ENCODE results near the gene PLB1.

Gene PLB1

DNA sequence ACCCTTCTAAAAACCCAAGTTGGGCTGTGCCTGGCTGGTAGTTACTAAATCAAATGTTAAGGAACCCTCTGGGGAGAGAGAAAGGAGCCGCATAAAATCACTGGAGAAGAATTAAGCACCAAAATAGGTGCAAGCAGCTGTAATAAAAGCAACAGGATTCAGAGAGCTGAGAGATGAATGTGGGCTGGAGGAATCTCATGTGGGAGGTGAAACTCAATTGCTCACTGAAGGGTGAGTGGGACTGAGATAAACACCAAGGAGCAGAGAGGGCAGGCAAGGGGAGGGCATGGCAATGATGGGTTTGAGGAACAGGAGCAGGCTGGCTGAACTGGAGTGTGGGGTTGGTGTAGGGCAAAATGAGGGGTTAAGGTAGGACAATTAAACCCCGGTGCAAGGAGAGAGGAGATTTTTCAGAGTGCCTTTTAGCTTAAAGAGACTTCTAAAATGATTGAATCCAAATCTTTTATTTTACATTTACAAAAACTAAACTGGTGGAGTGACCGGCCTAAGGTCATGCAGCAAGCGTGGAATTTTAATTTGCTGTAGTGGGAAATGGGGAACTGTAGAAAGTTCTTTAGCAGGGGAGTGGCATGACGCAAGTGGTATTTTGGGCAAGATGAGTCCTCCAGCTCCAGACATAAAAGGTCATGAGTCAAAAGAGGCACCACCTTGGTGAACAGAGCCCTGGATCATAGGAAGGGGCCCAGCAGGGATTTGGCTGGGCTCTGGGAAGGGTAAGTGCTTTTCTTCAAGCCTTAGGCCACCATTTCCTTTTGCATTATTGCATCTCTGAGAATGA lies 10.5 kb downstream of the PLB1 start:
- DNase-seq (ENCODE audit: low read depth) = no peak

DNA sequence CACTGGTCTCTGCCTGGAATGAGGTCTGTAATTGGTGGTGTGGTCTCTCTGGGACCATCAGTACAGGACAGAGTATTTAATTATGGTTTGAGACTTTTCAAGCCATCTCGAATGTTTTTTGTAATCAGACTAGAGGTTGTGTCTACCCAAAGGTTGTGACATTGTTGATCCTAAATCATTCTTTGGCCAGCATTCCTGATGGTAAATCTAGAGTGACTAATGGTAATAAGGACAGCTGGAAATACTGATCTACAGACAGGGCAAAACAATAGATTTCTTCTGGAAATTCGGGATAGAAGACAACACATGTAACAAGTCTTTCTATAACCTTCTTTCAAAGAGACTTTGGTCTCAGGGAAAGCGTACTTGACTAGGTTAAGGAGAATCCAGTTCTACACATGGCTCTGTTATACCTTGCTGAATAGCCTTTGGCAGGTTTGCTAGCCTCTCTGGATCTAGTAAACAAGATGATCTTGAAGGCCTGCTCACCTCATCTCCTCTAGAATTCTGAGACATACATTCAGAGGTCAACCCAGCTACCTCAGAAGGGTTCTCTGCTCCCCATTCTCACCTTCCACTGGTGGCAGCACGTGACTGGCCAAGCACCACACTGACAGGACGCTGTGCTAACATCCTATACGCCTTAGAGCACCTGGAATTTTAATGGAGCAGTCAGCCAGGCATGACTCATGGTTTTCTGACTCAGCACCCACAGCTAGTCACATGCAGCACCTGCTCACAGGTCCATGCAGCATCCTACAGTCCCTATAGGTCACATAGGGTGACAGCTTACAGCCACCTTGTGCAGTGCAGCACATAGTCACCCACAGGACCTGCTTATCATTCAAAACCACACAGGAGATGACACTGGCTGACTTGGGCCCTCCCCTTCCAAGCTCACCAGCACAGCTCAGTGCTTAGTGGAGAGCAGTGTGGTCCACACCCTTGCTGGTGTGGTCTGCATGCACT lies 12.2 kb downstream of the PLB1 start:
- DNase-seq (ENCODE audit: low read depth) = no peak

DNA sequence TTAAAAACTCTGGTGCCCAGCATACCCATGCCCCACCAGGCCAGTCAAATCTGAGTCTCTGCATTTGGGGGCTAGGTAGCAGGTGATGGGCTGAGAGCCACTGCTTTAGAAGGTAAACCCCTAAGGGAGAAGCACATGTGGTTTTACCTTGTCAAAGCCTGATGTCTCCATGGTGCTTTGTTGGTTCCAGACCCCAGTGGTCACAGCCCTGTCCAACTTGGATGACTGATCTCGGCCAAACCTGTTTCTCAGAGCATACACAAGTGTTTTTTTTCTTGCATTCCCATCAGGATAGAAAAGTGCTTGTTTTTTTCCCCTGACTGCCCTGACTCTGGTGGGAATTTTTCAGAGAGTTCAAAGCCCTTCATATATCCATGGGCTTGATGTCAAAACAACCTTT lies 13.5 kb downstream of the PLB1 start:
- no peak for DNase-seq (ENCODE audit: low read depth)

DNA sequence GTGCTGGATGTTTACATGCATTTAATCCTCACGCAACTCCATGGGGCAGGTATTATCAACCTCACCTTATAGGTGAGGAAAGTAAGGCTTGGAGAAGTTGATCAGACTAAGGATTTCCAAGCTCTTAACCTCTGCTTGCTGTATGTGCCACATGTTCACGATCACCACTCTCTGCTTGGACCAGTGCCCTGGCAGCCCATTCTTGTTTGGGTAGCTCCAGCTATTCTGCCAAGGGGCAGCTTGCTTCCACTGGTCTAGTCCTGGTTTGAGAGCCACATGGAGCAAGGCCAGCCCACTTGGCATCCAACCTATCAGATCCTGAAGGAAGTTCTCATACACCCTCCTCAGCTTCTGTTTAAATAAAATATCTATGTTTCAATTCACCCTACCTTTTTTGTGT lies 14.3 kb downstream of the PLB1 start:
- no peak for DNase-seq (ENCODE audit: low read depth)

DNA sequence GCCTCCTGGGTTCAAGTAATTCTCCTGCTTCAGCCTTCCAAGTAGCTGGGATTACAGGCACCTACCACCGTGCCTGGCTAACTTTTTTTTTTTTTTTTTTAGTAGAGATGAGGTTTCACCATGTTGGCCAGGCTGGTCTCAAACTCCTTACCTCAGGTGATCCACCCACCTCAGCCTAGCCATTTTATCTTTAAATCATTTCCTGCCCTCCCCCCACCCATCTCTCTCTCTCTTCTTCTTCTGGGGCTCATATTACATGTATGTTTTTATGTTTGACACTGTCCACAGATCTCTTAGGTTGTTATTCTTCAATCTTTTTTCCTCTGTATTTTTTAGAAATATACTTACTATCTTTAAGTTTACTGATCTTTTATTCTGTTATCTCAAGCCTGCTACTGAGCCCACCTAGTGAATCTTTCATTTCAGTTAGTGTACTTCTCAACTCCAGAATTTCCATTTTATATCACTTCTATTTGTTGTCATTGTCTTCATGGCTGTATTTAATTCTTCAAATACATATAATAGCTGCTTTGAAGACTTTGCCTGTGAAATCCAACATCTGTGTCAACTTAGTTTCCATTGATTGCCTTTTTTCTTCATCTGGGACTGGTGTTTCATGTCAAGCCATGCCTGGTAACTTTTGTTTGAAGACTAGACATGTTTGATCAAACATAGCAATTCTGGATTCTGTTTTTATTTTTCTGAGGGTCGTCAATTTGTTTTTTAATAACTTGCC lies 16.2 kb downstream of the PLB1 start:
- no peak for DNase-seq (ENCODE audit: low read depth)

DNA sequence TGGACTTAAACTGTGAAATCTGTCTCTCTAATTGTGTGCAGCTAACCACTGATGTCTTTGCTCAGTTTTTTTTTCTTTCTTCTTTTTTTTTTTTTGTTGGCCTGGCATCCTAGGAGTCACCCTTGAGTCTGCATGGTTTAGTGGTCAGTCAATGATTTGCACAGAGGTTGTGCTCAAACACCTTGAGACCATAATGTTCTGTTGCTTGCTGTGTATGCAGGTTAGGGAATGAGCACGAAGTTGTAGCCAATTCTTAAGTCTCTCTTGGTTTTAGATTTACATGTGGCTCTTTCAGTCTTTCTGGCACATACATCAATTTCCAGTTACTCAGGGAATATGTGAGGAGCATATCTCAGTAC lies 16.7 kb downstream of the PLB1 start:
- DNase-seq (ENCODE audit: low read depth) = no peak

DNA sequence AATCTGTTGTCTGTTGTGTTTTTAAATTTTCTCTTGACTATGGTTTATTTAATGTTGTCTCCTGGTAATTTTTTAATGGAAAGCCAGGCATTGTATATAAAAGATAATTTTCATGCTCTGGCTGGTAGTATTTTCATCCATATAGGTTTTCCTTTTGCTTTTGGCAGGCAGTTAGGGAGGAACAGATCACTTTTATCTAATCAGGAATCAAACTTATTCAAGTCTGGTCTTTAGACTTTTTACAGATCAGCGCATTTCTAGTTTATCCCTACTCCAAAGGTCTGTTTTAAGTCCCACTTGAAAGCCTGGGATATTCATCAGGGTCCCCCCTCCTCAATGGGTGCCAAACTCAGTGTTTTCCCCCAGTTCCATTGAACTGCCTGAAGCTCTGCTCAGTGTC lies 17.2 kb downstream of the PLB1 start:
- DNase-seq (ENCODE audit: low read depth) = no peak

DNA sequence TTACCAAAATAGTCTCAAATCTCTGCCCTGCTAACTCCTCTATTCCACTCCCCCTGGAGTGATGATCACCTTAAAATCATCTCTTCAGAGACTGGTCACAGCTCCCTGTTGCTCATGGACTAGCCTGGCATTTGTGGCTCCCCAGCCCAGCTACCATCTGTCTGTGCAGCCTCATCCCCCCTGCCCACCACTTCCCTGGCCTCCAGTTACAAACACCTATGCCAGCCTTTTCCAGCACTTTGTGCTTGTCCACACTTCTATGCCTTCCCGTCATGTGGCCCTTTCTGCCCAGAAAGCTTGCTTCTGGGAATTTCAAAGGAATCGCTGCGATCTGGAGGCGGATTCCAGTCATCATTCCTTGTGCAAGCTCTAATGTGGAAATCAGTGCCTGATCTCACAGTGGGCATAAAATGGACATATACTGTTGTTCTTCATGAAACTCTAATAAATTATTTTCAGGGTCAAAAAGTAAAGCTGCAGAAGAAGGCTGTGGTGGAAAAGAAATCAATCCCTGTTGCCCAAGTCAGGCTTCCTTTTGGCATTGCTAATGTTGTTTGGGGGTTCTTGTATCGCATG lies 19.4 kb downstream of the PLB1 start:
- DNase-seq (ENCODE audit: low read depth) = no peak

DNA sequence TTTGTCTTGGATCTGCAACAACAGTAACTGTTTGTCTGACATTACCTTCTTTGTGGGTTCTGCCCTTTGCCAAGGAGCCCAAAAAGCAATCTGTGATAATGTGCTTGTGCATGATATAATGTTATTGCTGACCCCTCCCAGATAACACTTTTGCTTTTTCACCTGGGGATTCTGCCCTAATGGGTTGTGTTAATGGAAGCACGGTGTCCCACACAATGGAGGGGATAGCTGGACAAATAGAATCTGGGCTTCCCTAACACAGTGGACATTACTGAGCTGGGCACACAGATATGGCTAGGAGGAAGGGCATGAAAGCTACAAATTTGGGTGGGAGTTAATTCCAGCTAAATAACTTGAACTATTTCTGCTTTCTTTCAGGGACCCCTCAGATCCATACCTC lies 20.6 kb downstream of the PLB1 start:
- DNase-seq (ENCODE audit: low read depth) = no peak

DNA sequence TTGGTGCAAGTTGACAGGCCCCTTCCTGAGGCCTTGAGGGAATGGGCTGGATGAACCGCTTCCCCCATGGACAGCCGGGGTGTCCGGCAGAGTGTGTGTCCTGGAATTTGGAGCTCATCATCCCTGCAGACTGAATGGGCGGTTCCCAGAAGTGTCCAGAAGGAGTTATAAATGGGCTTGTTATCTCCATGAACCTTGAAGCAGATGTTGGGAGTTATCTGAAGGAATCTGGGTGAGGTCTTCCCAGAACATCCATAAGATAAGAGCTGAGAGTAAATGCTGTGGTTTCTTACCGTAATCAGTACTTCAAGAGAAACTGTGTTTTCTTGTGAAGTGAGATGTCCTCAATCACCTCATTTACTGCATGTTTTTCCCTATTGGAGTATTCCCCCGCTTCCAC lies 21.1 kb downstream of the PLB1 start:
- no peak for DNase-seq (ENCODE audit: low read depth)

DNA sequence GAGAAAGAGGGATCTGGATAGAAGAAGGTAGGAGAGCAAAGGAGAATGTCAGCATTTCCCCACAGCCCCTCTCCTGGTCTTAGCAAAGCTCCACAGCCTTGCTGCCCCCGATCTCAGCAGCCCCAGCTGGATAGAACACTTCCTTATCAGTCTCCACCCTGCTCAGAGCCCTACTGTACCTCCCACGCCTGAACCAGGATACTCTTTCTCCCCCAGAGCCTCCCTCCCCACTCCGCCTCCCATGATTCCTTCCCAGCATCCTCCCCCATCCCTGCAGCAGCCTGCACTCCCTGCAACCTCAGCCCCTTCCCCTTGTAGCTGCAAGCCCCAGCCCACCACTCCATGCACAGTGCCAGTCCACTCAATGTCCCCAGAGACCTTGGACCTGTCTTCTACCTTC lies 25.8 kb downstream of the PLB1 start:
- DNase-seq (ENCODE audit: low read depth) = no peak

DNA sequence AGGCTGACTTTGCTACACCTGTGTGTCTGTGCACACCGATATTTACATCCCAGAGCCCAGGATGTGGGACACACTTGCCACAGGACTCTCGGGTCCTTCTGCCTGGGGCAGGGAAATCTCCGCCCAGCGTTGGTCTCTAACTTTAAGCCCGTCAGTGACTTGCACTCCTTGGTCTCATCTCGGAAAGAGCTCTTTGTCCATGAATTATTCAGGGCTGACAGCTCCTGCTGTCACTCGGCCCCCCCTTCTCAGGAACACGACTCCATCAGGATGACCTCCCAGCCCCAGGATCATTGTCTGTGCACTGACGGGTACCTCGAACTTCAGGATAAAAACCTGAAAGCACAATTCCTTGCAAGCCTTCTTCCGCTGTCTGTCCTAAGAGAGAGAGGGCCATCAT lies 26.6 kb downstream of the PLB1 start:
- no peak for DNase-seq (ENCODE audit: low read depth)

DNA sequence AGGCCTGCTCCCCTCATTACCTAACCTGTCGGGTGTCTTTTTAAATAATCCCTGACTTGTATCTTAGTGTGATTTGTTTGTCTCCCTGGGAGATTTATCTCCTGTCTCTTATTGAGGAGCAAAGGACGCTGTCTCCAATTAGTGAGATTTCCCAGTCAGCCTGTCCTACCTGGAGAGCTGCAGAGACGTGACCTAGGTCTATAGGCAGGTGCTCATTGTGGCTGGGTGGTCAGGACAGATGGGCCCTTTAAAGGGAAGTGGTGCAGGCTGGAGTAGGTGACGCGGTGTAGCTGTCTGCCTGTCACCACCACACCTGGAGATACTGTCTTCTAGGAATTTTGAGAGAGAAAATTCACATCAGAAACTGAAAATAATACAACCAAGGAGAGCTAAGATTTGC lies 28.0 kb downstream of the PLB1 start:
- DNase-seq (ENCODE audit: low read depth) = no peak

DNA sequence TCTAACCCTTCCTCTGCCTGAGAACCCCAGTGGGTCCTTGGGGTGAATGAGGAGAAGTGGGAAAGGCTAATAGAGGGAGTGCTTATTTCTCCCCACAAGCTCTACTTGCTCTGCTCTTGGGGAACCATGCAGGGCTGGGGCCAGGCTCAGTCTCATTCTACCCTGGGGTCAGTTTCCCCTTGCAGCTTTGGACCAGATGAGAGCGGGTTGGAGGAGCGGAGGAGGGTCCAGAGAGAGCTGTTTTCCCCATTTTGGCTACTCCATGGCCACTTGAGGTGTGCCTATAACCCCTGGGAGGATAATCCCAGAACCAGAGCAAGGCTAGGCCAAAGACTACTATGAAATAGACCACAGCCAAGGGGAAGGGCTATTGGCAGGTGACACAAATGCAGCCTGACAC lies 29.6 kb downstream of the PLB1 start:
- DNase-seq (ENCODE audit: low read depth) = no peak

DNA sequence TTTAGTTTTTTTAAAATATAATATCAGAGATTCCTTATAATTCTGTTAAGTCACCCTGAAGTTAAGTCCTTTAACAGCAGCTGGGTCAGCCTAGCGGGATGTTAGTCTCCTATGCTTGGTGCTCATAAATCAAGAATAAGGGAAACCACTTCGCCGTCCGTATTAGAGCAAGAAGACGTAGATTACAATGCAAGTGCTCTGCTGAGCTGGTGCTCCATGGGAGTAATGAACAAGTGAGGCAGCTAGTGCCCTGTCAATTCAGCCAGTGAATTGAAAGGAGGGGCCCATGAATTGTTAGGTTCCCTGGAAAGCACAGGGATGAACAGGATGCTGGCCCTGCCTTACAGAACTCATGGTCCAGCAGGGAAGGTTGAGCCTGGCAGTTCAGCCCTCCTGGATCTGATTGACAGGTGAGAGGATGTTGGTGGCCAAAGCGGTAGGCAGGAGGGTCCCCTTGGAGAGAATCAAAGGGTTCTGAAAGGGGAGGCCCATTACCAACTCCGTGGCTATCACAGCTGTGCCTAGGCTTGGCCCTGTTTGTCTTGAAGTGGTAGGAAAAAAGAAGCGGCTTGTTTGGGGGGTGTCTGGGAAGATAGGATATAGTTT lies 30.8 kb downstream of the PLB1 start:
- no peak for DNase-seq (ENCODE audit: low read depth)

DNA sequence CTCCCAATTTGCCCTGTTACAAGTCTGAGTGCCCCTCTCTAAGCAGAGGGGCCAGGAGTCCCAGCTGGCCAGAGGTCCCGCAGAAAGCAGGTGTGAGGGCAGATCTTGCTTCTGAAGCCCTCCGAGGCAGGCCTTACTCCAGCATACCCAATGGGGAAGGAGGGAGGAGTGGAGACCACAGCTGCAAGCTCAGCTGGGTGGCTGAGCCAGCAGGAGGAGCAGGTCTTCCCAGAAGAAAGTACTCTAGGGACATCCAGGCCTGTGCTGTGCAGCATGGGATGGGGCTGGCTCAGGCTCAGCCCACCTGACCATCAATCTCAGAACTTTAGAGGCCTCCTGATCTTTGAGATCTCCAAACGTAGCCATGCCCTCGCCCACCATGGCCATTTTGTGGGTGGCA lies 31.3 kb downstream of the PLB1 start:
- DNase-seq (ENCODE audit: low read depth) = no peak

DNA sequence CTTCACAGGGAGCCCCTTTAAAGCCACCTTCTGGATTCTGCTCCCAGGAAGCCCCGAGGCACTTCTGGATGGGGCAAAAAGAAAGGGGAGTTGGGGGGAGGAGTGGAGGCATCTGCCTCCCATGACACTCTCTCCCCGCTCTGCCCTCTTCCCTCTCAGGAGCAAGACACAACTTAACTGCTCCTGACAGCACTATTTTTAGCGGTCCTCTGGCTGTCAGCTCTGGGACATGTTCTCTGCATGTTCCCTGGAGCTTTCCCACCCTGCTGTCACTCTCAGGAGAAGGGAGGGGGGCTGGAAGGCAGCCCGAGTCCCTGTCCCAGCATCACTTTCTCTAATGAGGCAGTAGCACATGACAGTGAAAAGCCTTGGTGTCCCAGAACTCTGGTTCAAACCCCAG lies 32.3 kb downstream of the PLB1 start:
- DNase-seq (ENCODE audit: low read depth) = no peak

DNA sequence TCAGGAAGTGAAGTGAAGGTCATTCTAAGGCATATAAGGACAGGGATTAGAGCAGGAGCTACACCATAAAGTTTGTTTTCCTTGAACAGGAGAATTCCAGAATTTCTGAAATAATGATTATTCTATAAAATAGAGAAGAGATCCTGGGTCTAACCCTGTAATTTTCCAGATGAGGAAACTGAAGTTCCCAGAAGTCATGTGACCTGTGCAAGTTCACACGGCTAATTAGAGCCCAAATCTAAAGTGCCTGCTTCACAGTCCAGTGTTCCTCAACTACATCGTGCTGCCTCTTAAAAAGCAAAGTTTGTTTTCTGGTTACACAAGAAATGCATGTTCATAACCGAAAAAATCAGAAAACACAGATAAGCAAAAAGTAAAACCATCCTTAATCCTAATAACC lies 34.9 kb downstream of the PLB1 start:
- DNase-seq (ENCODE audit: low read depth) = no peak

DNA sequence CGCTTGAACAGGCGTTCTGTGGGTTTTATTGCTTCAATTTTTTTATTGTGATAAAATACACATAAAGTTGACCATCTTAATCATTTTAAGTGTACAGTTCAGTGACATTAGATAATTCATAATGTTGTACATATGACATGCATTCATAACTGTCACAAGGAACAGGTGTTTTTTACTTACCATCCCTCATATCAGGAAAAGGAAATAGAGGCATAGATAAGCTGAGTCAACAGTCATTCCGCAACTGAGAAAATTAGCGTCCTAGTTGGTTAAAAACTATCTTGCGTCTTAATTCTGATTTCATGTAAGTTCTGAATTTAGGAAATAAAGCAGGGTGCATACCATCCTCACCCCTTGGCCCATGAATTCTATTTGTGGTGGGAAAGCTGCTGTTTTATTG lies 36.5 kb downstream of the PLB1 start:
- no peak for DNase-seq (ENCODE audit: low read depth)

DNA sequence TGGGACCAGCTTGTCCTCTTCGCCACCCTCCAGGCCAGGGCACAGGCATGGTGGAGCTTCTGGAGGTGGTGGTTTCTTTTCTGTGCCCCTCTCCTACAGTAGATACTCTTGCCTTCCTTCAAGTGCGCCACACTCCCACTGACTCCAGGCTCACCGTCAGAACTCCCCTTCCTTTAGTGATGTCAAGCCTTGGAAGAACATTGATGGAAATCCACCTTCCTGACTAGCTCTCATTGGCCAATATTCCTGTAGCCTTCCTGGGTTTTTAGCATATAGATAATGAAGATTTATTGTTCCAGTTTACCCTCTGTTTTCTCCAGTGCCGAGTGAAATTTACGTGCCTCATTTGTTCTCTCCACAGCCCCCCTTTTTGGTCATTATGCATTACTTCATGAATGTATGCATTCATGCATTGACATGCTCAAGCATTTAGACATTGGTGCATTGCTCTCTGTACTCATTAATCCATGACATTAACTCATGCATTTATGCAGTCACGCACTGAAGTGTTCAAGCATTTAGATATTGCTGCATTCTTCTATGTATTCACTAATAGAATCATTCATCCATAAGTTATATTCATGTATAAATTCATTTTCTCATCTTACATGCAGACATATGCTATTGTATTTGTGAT lies 37.3 kb downstream of the PLB1 start:
- DNase-seq (ENCODE audit: low read depth) = no peak

DNA sequence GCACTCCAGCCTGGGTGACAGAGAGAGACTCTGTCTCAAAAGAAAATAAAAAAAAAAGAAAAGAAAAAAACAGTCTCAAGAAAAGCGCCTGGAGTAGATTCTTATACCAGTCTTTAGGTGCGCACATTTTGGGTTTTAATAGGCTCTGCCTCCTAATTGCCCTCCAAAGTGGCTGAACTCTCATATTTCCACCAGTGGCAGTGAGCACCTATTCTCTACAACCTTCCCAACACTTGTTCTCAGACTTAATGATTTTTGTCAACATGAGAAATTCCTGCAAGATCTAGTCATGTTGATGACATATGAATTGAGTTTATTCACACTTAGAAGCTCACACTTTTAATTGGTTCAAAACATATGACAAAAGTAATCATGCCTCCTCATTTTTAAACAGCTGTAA lies 39.0 kb downstream of the PLB1 start:
- no peak for DNase-seq (ENCODE audit: low read depth)

DNA sequence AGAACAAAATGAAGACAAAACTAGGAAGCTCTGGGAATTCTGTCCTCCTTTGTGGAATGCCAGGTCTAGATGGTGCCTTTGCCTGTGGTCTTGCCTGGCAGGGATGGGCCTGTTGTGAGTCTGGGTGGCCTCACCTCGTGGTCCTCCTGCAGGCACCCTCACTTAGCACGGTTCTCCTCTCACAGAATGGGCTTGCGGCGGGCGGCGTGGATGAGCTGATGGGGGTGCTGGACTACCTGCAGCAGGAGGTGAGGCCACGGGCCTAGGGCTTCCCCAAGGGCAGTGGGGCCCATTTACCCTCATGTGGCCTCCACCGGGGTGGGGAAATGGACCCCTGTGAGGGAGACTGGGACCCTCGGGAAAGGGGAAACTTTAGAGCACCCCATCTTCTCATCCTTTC lies 42.3 kb downstream of the PLB1 start:
- no peak for DNase-seq (ENCODE audit: low read depth)
